Brain microvascular endothelial cell (primary cell): ENCODE measurements around the gene ZKSCAN7.
A peak's percentile ranks its signal among the peaks of the same experiment; 100 is the strongest.

Source experiments
- DNase-seq: peaks from one replicate; pipeline ENCODE4 v3.0.0-alpha.2; 2020
- H3K27ac ChIP-seq: fragments of 250-450 bp; sonication (Bioruptor Pico); 2 replicates; pipeline ENCODE4 v1.5.1; 2020; ENCODE audit warnings: mild to moderate bottlenecking, moderate library complexity
- H3K27me3 ChIP-seq: fragments of 250-450 bp; sonication (Bioruptor Pico); replicated peaks from 2 replicates; pipeline ENCODE4 v1.5.1; 2020; ENCODE audit warnings: mild to moderate bottlenecking
- H3K36me3 ChIP-seq: fragments of 250-450 bp; sonication (Bioruptor Pico); replicated peaks from 2 replicates; pipeline ENCODE4 v1.5.1; 2020; ENCODE audit warnings: mild to moderate bottlenecking
- H3K4me3 ChIP-seq: 2 replicates; pipeline ENCODE4 v1.5.1; 2011; ENCODE audit warnings: low read depth, mild to moderate bottlenecking, control low read depth, low read length, moderate library complexity
- in situ Hi-C: cut with HindIII; loops from 2 replicates; pipeline ENCODE4 v1.10.0; 2017; ENCODE audit warnings: low sequenced_read_pairs, low pct_ligation_motif_present
- TF ChIP-seq, protein P1 (sequence below): IDR thresholded peaks from 2 replicates; pipeline ENCODE4 v1.5.1; 2011; ENCODE audit warnings: low read depth, mild to moderate bottlenecking, moderate library complexity, low read length, control low read depth, inconsistent platforms; ENCODE audit errors: missing control alignments

The ZKSCAN7 gene

GRCh38 chr3:44554626-44555592, at the start of gene ZKSCAN7:
ZKSCAN7 (plus strand) TSS chr3:44555193; CDS start chr3:44557048, 1,855 bp downstream.
- H3K27ac ChIP-seq: peak within 1 kb of the TSS; percentile 10
- TF ChIP-seq, protein P1, sequence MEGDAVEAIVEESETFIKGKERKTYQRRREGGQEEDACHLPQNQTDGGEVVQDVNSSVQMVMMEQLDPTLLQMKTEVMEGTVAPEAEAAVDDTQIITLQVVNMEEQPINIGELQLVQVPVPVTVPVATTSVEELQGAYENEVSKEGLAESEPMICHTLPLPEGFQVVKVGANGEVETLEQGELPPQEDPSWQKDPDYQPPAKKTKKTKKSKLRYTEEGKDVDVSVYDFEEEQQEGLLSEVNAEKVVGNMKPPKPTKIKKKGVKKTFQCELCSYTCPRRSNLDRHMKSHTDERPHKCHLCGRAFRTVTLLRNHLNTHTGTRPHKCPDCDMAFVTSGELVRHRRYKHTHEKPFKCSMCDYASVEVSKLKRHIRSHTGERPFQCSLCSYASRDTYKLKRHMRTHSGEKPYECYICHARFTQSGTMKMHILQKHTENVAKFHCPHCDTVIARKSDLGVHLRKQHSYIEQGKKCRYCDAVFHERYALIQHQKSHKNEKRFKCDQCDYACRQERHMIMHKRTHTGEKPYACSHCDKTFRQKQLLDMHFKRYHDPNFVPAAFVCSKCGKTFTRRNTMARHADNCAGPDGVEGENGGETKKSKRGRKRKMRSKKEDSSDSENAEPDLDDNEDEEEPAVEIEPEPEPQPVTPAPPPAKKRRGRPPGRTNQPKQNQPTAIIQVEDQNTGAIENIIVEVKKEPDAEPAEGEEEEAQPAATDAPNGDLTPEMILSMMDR: peak; percentile 5
- peak within 1 kb of the TSS; percentile 90 for H3K4me3 ChIP-seq
- no peaks in the 10 kb centered on the region for H3K27me3 ChIP-seq
- in situ Hi-C loops: no loop called here
- no peaks in the 10 kb centered on the region for H3K36me3 ChIP-seq
- peak; percentile 33 for DNase-seq

DNA sequence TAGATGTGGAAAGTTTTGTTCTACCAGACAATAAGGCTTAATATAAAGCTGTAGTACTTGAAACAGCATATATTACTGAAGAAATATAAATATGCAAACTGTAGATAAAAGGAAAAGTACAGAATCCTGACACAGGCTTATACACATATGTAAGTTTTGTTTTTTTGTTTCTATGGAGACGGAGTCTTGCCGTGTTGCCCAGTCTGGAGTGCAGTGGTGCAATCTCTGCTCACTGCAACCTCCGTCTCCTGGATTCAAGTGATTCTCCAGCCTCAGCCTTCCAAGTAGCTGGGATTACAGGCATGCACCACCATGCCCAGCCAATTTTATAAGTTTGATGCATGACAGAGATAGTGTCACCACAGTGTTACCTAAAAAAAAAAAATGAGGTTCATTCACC, 48.4 kb upstream of the ZKSCAN7 start:
- TF ChIP-seq, protein P1: no peak
- no peak for DNase-seq
- no peak overlapping the region for H3K4me3 ChIP-seq
- in situ Hi-C loops: no loop called here
- no peaks in the 10 kb centered on the region for H3K27me3 ChIP-seq
- H3K36me3 ChIP-seq: peaks cover 2% of the 10 kb centered on the region
- no peak overlapping the region for H3K27ac ChIP-seq

- DNase-seq: no peak
- in situ Hi-C loops: no loop called here
Observed at GRCh38 chr3:44506961-44507360, 48.0 kb upstream of the ZKSCAN7 start.

DNA sequence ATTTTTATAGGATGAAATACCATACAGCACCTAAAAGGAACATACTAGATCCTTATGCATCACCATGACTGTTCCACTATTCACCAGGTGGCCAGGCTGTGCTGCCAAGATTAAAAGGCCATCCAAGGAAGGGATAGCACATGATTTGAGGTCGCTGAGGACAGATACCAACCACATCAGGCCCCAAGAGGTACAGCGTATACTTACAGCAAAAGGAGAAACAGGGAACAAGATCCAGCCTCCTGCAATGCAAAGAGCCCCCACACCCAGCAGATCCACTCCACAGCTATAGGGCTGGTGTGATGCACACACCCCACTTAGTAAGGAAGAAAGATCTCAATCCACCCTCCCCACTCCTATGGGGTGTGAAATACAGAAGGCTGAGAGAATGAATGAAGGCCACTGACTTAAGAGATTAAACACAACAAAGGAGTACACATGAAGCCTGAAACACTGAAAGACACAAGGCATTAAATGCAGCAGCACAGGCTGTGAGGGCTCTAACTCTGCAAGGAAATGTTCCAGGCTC, 45.5 kb upstream of the ZKSCAN7 start:
- TF ChIP-seq, protein P1: no peak
- no peaks in the 10 kb centered on the region for H3K36me3 ChIP-seq
- H3K27me3 ChIP-seq: no peaks in the 10 kb centered on the region
- H3K4me3 ChIP-seq: peak overlapping the region; percentile 74
- in situ Hi-C loops: no loop called here
- no peak overlapping the region for H3K27ac ChIP-seq
- no peak for DNase-seq

More at GRCh38 chr3:44506961-44507360, 48.0 kb upstream of the ZKSCAN7 start:
- Histone ChIP-seq H3K27ac (no peak overlapping the region), H3K27me3 (no peaks in the 10 kb centered on the region), H3K4me3 (no peak overlapping the region), H3K36me3 (no peaks in the 10 kb centered on the region)
- TF ChIP-seq, protein P1: no peak

DNA sequence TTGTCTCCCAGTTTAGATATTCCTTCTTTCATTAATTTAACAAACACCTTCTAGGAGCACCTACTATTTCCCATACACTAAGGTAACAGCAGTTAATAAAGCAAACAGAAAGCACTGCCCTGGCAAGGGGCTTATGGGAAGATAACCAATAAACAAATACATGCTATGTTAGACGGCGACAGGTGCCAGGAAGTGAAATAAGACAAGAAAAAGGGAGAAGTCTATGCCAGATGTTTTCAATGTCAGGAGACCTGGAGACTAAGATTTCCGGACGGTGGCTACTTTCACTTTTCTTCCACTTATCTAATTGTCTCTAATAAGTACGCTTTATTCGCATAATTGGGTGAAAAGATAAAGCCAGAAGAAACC, 45.0 kb upstream of the ZKSCAN7 start:
- Histone ChIP-seq H3K27ac (peak overlapping the region; percentile 38), H3K36me3 (no peaks in the 10 kb centered on the region), H3K27me3 (no peaks in the 10 kb centered on the region), H3K4me3 (peak overlapping the region; percentile 74)
- DNase-seq: peak; percentile 2
- TF ChIP-seq, protein P1: no peak
- in situ Hi-C loops: no loop called here
